T follicular helper cell (primary cell): ENCODE data around the gene ZNF236.

ENCODE experiments used
- DNase-seq: peaks from one replicate; pipeline ENCODE4 v3.0.0-alpha.2; 2020; ENCODE audit warnings: low read depth

The ZNF236 gene

DNA sequence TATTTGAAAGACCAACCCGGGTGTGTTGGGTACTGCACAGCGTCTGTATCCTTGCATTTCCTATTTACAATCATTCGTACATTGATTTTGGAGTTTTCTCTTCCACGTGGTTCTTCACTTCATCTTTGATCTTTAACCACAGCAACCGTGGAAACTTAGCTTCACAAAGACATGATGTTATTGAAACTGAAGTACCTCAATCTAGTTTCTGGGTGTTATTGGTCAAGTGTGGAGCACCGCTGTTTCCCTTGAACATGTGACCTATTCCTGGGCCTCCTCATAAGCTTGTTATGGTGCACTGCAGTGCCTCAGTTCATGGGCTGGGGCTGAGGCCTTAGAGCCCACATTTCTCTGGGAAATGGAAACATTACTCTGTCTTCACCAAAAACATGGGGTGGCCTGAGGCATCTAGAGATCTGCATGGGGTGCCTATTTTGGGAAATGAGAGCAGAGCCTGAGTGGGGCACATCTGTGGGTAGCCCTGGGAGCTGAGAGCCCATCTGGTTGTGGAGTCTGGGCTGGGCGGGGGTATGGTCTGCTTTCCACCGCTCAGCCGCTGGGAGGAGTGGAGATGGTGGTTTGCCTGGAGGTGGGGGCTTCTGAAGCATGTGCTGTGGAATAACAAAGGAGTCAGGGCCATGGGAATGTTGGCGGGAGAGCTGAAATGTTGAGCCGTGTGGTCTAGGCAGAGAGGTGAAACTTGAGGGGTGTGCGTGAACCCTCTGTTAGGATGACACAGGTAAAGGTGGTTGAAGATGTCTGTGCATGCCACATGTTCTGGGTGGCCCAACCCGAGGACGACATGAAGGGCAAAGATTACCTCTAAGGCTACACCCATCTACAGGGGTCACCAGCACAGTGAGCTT is 37.4 kb downstream of the ZNF236 start:
- DNase-seq = no peak

DNA sequence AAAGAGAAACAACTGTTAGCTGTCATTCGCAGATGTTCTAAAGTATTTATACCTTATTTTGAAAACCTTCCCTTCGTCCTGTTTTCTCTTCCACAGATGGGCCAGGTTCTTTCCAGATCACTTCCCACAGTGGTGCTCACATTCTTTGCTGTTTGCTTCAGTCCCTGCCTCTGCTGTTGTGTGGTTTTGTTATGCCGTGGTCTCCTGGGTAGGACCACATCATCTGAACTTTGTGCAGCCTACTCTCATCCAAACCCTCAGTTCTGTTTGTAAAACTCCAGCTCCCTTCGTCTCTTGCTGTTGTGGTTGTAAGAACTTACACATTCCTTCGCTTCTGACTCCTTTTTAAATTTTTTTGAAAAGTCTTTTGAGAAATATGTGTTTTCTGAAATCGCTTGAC is 38.1 kb downstream of the ZNF236 start:
- DNase-seq = no peak

DNA sequence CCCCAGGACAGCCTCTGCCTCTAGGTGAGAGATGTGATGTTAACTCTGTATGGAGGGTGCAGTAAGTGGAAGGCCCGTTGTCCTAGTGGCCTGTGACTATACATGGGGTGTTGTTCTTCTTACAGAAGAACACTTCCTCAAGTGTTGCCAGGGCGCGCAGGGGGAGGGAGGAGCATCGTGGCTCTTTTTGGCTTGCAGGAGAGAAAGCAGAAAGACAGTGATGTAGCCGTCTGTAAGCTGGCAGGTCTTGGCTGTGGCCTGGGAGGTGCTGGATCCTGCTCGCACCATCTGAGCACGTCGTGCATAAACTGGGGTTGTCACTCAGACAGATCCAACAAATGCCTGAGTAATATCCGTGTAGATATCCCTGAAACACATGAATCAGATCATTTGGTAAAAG is 44.3 kb downstream of the ZNF236 start:
- DNase-seq = no peak

DNA sequence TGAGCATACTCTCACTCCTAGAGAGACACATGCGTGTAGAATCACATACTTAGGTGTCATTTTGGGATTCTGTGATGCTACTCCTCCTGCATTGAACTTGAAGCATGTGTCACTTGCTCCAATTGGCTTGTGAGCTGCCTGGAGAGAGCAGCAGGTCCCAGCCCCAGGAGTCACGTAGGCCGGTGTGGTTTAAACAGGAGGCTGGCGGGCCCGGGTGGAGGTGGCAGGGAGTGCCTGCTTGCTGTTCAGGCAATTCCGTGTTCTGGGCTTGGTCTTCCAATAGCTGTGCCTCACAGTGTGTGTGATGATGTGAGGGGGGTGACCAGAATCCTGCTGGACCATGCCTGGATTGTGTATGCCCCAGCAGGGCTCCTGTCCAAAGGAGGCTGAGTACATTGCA is 51.0 kb downstream of the ZNF236 start:
- no peak for DNase-seq

DNA sequence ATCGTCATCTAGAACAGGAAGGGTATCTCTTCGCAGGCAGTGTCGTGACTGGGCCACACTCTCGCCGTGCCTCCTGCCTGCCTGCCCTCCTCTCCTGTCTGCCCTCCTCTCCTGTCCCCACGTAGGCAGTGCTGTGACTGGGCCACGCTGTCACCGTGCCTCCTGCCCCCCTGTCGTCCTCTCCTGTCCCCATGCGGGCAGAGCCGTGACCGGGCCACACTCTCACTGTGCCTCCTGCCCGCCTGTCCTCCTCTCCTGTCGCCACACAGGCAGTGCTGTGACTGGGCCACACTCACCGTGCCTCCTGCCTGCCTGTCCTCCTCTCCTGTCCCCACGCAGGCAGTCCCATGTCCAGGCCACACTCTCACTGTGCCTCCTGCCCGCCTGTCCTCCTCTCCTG is 51.4 kb downstream of the ZNF236 start:
- DNase-seq = no peak

DNA sequence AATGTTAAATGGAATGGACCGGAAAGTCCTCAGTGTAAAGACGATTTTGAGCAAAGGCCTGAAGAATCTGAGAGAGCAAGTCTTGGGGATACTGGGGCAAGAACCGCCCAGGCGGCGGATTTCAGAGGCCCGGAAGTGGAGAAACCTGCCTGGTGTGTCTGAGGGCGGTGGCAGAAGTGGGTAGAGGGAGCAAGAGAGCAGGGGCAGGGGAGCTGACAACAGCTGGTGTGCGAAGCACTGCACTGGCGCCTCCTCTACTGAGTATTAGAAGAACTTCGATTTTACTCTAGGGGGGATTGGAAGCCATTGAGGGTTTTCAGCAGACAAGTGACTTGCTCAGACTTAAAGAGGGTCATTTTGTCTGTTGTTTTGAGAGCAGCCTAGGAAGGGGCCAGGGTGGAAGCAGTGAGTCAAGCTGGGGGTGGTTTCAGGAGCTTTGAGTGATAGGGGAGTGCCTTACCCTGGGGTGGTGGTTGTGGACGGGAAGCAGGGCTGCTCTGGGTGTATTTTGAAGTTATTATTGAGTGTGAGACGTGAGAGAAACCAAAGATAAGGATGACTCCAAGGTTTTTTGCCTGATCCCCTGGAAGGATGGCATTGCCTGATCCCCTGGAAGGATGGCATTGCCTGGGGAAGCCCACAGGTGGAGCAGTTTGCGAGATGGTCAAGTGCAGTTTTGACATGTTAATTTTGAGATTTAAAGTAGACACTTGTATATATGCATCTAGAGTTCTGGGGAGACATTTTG is 52.5 kb downstream of the ZNF236 start:
- peak; percentile 20 for DNase-seq

DNA sequence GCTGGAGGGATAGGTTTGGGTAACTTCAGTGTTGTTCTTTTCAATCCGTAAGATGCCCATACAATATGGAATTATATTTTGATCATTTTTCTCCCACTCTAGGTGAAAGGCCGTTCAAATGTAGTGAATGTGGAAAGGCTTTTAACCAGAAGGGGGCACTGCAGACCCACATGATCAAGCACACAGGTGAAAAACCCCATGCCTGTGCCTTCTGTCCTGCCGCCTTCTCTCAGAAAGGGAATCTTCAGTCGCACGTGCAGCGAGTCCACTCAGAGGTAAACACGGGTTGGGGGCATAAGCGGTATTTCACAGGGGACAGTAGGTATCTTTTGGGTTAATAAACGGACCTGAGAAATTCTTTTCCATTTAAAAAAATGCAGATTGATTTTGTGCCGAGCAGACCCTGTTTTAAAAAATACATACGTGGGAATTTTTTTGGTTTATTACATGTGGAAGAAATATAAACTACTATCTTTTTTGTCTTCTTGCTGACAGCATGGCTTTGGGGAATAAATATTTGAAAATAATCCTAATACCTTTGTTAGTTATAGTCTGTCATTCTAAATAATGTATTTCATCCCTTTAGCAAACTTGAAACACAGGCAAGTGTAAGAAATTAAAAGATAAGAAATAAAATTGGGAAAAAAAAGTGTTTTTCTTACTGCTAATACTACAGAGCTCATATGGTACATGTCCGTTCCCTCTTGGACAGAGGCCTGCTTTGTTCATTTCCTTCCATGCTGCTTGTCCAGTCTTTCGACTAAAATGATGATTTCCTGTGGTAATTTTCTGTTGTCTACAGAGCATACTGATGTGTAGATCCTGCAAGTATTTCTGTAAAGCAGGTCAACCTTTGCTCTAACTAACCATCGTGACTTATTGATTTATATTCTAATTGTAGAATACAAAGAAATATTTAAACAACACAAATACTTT is 53.3 kb downstream of the ZNF236 start:
- peak; percentile 3 for DNase-seq

DNA sequence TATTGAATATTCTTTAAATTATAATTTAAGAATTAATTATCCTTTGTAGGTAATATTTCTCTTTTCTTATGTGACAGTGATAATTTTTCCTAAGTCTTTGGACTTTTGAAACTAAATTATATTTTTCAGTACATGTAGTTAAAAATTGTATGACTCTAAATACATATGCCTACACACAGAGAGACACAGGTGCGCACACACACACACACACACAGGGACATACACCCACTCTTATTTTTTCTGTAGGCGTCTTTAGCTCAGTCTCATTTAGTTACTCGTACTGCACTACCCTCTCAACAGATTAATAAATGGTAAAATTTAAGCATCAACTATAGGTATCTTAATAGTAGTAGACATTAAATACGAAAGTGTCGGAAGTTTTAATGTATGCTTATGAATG is 56.1 kb downstream of the ZNF236 start:
- no peak for DNase-seq

DNA sequence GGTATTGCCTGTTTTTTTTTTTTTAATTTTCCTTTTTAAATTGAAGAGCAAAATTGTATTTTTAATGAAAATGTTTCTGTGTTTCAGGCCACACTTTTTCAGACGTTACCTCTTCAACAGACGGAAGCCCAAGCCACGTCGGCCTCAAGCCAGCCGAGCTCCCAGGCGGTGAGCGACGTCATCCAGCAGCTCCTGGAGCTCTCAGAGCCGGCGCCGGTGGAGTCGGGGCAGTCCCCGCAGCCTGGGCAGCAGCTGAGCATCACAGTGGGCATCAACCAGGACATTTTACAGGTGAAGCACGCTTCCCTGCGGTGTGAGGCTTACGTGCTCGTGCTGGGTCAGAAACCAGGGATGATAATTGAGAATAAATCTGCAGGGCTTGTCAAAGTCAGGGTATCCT is 57.7 kb downstream of the ZNF236 start:
- DNase-seq = no peak

DNA sequence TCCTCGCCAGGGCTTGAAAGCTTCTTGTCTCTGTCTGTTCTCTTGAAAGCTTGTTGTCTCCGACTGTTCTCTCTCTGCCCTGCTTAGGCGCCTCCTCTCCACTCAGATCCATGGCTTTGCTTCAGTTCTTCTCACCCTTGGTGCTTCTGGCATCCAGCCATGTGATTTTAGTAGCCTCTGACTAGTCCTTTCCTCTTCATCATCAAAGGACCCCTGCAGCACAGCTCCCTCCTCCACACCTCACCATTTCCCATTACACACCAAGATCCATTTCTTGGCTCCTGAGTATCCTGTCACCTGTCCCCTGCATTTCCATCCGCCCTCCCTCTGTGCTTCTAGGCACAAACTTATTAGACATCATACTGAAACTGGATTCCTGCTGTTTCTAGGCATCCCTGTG is 59.4 kb downstream of the ZNF236 start:
- no peak for DNase-seq

DNA sequence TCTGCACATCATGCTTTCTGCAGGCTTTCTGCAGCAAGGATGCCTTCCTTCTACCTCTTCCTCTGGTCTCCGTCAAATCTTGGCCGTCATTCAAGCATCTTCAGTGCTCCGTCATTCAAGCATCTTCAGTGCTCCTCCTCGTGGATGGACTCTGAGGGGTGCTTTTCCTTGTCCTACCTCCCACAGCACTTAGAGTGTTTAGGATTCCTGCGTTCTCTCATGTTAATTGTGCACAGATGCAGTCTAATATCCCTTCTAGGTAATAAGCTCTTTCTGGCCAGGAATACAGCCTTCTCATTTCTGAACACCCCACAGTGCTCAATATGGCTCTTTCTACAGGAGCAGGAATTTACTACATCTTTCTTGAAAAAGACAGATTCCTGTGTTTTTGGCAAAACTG is 59.8 kb downstream of the ZNF236 start:
- no peak for DNase-seq

DNA sequence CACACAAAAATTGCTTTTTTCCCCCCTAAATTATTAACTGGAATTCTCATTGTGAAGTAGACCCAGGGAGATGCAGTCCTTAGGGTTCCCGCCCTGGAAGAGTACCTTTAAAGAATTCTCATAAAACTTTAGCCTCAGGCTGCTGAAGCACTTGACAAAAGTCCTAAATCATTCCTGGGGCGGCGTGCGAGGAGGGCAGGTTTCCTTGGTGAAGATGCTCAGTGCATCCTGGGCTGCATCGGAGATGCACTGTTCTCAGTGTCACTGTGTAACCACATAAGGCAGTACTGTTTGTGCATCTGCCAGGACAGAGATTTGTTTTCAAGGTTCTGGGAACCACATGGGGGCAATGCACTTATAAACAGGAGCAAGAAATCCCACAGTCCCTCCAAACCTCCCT is 62.6 kb downstream of the ZNF236 start:
- no peak for DNase-seq

DNA sequence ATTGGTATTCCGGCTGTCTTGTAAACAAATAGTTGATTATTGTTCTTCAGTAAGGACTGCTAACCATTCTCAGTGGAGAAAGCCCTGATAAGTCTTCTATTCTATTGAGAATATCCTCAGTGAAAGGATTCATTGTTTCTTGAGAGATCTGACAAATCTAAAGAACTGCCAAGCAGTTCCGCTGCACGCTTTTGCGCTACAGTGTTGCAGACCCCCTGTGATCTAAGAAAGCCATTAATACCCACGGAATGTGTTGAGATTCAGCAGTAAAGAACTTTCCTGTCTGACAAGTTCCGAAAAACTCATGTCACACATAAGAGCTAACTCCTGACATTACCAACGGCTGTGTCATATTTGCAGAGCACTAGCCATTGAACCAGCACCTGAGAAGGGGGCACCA is 63.8 kb downstream of the ZNF236 start:
- DNase-seq = no peak

DNA sequence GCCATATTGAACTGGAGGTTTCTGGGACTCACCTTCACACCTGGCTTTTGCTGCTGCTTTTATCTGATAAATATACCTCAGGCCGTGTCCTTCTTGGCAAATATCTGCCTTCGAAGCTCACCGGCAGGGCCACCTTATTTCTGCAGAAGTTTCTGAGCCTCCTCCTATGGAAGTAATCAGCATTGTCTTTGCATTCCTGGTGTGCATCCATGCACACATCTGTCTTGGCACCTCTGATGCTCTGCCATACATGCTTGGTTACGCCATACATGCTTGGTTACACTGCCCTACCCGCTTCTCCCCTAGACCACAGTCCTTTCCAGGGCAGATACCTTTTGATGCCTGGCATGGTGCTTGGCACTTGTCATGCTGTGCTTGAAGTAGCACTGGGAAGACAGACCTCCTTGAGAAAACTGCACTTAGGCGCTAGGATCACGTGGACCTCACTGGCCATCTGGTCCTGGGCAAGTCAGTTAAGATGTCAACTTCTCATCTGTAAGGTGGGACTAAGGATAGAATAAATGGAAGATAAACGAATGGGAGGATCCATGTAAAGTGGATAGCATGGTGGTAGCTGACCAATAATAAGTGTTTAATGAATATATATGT is 66.8 kb downstream of the ZNF236 start:
- no peak for DNase-seq

DNA sequence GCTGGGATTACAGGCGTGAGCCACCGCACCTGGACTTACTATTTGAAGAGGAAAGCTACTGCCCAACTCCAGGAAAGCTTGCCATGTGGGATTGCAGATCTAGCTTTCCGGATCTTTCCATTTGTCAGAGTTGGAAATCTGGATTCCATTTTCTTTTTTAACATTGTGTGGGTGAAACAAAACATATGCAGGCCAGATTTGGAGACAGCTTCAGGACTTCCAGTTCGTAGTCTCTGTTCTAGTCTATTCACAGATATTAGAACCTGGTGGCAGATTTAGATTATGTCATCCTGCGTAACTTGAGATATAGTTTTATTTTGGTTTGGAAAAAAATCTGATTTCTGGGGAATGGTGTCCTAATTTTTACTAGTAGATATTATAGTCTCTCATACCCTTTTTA is 70.5 kb downstream of the ZNF236 start:
- DNase-seq = no peak

DNA sequence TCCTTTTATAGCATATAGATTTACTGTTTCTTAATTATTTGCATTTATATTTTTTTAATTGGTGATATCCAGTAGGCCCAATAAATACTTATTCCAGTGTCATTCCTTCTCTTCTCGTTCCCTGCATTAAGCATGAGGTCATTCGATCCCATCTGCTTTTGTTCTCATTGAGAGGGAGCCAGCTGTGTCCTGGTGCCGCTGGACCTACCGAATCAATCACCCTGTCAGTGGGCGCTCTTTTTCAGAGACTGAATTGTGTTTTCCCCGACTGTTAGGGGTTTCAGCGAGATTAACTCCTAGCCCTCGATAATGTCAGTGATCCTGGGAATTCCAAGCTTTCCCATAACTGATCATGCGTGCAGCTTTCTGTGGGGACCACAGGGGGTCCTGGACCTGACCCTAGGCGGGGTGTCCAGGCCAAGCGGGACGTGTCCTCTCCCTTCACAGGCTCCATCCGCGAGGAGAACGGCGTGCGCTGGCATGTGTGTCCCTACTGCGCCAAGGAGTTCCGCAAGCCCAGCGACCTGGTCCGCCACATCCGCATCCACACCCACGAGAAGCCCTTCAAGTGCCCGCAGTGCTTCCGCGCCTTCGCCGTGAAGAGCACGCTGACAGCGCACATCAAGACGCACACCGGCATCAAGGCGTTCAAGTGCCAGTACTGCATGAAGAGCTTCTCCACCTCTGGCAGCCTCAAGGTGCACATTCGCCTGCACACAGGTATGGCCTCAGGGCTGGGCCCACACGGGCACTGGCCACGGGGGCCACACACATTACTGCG is 72.4 kb downstream of the ZNF236 start:
- no peak for DNase-seq

DNA sequence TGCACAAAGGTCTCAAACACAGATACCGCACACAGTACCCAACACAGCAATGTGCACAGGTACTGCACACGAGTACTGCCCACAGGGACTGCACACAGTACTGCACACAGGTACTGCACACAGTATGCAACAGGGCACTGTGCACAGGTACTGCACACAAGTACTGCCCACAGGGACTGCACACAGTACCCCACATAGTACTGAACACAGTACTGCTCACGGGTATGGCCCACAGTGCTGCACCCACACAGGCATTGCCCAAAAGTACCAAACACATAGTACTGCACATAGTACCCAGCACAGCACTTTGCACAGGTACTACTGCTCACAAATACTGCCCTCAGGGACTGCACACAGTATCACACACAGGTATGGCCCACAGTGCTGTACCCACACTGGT is 73.1 kb downstream of the ZNF236 start:
- DNase-seq = no peak

DNA sequence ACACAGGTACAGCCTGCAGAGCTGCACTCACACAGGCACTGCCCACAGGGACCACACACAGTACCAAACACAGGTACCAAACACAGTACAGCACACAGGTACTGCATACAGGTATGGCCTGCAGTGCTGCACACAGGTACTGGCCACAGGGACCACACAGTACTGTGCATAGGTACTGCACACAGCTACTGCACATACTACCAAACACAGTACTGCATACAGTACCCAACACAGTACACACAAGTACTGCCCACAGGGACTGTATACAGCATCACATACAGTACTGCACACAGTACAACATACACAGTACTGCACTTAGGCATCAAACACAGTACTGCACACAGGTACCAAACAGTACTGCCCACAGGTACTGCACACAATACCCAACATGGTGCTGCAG is 74.3 kb downstream of the ZNF236 start:
- DNase-seq = no peak

DNA sequence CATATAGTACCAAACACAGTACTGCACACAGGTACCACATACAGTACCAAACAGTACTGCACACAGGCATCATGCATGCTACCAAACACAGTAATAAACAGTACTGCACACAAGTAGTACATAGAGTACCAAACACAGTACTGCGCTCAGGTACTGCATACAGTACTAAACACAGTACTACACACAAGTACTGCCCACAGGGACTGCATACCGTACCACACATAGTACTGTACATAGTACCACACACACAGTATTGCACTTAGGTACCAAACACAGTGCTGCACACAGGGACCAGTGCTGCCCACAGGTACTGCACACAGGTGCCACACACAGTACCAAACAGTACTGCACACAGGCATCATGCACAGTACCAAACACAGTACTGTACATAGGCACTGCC is 74.9 kb downstream of the ZNF236 start:
- DNase-seq = no peak

DNA sequence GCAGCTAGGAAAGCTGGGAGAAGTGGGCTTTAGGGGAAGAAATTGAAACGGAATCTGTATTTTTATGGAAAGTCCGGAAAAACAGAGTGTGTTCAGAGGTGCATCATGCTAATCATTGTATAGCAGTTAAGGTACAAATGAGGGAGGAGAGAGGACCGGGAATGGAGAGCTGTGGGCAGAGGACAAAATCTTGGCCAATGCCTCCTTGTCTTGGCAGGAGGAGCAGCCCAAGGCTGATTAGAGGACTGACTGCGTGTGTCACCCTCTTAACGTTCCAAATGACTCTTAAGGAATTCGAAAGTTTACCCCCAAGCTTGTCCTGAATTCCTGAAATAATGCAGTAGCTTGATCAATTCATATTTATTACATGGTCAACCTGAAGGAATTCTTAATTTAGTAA is 81.0 kb downstream of the ZNF236 start:
- no peak for DNase-seq

DNA sequence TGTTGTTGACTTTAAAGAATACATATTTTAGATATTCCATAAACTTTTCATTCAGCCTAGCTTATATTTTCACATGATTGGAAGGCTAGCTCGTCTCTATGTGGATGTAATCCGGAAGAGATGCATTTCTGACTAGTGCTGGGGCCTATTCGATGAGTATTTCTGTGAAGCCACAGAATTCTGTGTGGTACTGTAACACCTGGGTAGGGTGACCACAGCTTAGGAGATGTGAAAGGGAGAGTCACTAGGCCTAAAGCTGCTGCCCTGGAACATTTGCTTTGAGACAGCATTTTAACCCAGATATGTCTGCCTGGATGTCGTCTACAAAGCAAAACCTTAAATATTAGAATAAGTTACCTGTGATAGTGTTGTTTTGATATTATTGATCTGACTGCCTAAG is 83.5 kb downstream of the ZNF236 start:
- no peak for DNase-seq
